Mucosa of descending colon (tissue), 3 donors: ENCODE measurements around the gene CHST8. TPM values are rescaled to one million over a fixed set of nuclear protein-coding genes. Genes with fewer than 3 reads are reported as not detected.

ENCODE experiments used
- ATAC-seq: fragments of 200-7000 bp; cut with Tn5 transposase; one replicate; pipeline ENCODE4 v1.9.1; 2020; ENCODE audit warnings: mild to moderate bottlenecking, moderate library complexity
- DNase-seq, 3 donors: peaks; one replicate each; pipeline ENCODE4 v3.0.0-alpha.2; 2020
- H3K36me3 ChIP-seq: fragments of 200-600 bp; one replicate; pipeline ENCODE4 v1.8.0; 2021; ENCODE audit warnings: low read depth, mild to moderate bottlenecking
- H3K4me1 ChIP-seq: fragments of 200-600 bp; one replicate; pipeline ENCODE4 v1.8.0; 2021; ENCODE audit warnings: low read depth, mild to moderate bottlenecking
- H3K4me3 ChIP-seq: fragments of 200-600 bp; one replicate; pipeline ENCODE4 v1.8.0; 2021; ENCODE audit warnings: mild to moderate bottlenecking
- H3K9me3 ChIP-seq: fragments of 200-600 bp; one replicate; pipeline ENCODE4 v1.8.0; 2021; ENCODE audit warnings: mild to moderate bottlenecking
- intact Hi-C, 2 donors: fragments of 100-400 bp; cut with DNase I in 1 of 2; cut with micrococcal nuclease in 1 of 2; formaldehyde crosslinking; loops; one replicate each; pipeline versions ENCODE4 v1.11.0 to v1.11.1; 2022; cut with DNase I, micrococcal nuclease
- total RNA-seq, 3 donors: library from RNA; stranded (reverse); fragmentation: NEBNext Ultra II Directional in 2 of 3; extraction: Animal tissue kit (Norgen Biotek cat#: 25700) in 2 of 3; gene quantifications; one replicate each; pipeline versions ENCODE4 v1.2.1 to v1.2.4, GENCODE V29; 2021 to 2023
- TF ChIP-seq, protein P1 (sequence below): fragments of 200-600 bp; IDR thresholded peaks from one replicate; pipeline ENCODE4 v1.8.0; 2022; ENCODE audit warnings: antibody characterized with exemption, mild to moderate bottlenecking
- donor health status: DM: no; HTN: no; CAD: no; lungs with moderate emphysema.
- donor health status: DM: no; HTN: no; CAD: no.
- donor health status: DM: no; HTN: yes; CAD: no.

Gene CHST8
- total RNA-seq, 3 donors from 2014 or later: 0.31 TPM; not detected in 2

DNA sequence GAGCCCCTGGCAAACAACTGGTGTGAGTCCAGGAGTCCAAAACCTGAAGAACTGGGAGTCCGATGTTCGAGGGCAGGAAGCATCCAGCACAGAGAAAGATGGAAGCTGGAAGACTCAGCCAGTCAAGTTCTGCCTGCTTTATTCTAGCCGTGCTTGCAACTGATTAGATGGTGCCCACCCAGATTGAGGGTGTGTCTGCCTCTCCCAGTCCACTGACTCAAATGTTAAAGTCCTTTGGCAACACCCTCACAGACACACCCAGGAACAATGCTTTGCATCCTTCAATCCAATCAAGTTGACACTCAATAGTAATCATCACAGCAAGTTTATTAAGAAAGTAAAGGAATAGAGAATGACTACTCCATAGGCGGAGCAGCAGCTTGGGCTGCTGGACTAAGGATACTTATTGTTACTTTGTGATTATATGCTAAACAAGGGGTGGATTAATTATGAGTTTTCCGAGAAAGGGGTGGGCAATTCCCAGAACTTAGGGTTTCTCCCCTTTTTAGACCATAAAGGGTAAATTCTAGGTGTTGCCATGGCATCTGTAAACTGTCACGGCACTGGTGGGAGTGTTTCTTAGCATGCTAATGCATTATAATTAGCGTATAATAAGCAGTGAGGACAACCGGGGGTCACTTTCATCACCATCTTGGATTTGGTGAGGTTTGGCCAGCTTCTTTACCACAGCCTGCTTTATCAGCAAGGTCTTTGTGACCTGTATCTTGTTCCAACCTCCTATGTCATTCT is 109.3 kb downstream of the CHST8 start:
- intact Hi-C loops: no loop called here
- no peak for ATAC-seq
- no peak for DNase-seq

DNA sequence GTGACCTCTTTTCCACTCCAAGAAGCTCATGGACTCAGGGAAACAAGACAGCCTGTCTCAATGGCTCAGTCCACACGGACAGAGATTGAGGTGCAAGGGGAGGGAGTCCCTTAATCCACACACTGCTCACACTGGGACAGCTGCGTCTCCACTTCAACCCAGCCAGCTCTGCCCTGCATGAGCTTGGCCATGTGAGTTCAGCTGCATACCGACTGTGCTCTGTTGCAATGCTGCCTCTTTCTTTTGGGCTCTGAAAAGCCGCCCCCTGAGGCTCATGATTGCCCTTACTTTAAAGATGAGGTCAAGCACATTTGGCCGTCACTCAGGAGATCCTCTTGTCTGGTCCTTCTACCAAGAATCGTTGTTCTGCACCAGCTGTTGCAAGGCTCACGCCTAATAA is 110.1 kb downstream of the CHST8 start:
- no peaks in the 10 kb centered on the region for H3K9me3 ChIP-seq
- no peak for ATAC-seq
- TF ChIP-seq, protein P1, sequence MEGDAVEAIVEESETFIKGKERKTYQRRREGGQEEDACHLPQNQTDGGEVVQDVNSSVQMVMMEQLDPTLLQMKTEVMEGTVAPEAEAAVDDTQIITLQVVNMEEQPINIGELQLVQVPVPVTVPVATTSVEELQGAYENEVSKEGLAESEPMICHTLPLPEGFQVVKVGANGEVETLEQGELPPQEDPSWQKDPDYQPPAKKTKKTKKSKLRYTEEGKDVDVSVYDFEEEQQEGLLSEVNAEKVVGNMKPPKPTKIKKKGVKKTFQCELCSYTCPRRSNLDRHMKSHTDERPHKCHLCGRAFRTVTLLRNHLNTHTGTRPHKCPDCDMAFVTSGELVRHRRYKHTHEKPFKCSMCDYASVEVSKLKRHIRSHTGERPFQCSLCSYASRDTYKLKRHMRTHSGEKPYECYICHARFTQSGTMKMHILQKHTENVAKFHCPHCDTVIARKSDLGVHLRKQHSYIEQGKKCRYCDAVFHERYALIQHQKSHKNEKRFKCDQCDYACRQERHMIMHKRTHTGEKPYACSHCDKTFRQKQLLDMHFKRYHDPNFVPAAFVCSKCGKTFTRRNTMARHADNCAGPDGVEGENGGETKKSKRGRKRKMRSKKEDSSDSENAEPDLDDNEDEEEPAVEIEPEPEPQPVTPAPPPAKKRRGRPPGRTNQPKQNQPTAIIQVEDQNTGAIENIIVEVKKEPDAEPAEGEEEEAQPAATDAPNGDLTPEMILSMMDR: no peak
- no peak overlapping the region for H3K4me3 ChIP-seq
- DNase-seq: no peak
- intact Hi-C loops: no loop called here
- H3K4me1 ChIP-seq: no peaks in the 10 kb centered on the region
- no peaks in the 10 kb centered on the region for H3K36me3 ChIP-seq

More for the DNA sequence above, 109.3 kb downstream of the CHST8 start:
- Histone ChIP-seq H3K4me3 (no peak overlapping the region), H3K9me3 (no peaks in the 10 kb centered on the region), H3K36me3 (no peaks in the 10 kb centered on the region), H3K4me1 (no peaks in the 10 kb centered on the region)
- TF ChIP-seq, protein P1: no peak

DNA sequence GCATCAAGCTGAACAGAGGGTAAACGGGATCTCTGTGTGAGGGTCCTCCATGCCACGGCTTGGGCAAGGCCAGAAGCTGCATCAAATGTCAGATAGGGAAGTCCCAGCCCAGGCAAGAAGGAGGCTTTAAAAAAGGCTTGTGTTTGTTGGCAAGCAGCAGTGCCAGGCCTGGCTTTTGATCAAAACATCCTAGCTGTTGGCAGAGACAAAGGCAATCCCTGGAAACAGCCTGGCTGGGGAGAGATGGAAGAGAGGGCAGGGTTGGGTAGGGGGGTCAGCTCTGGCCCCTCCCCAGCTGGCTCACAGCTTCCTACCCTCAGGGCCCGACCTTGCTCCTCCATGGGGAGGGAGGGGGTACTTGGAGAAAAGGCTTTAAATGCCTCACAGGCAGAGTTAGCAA is 113.2 kb downstream of the CHST8 start:
- ATAC-seq (no peak), DNase-seq (no peak)
- Histone ChIP-seq H3K4me1 (no peaks in the 10 kb centered on the region), H3K9me3 (no peaks in the 10 kb centered on the region), H3K36me3 (no peaks in the 10 kb centered on the region), H3K4me3 (no peak overlapping the region)
- intact Hi-C loops: loop anchor here in 1 of 2 donors (2.0 kb wide), 1 partner anchor 52 kb away; no protein-coding TSS in a partner anchor
- TF ChIP-seq, protein P1: no peak

DNA sequence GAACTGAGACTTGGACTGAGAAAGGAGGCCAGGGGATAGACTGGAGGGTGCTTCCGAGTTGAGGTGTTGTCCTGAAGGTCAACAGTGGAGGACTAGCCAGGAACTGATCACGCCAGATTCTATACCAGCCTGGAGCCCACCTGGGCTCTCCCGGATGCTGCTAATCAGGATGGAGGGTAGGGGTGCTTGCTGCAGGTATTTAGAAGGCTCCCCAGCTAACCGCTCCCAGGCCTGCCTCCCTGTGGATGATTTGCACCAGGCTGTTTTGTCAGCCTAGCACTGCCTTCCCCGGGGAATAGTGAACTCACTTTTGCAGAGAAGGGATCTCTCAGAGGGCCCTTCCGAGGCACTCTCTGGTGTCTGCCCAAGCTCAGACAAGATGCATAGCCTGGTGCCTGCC is 114.4 kb downstream of the CHST8 start:
- ATAC-seq: no peak
- intact Hi-C loops: no loop called here
- no peaks in the 10 kb centered on the region for H3K9me3 ChIP-seq

DNA sequence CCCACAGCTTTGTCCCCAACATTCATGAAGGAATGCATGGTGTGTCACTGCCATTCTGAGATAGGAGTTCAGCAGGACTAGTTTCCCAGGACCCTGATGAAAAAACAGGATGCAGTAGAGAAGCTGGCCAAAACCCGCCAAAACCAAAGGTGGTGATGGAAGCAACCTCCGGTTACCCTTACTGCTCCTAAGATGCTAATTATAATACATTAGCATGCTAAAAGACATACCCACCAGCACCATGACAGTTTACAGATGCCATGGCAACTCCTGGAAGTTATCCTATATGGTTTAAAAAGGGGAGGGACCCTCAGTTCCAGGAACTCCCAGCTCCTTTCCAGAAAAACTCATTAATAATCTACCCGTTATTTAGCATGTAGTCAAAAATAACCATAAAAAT is 115.0 kb downstream of the CHST8 start:
- TF ChIP-seq, protein P1: no peak
- no peaks in the 10 kb centered on the region for H3K9me3 ChIP-seq
- intact Hi-C loops: no loop called here
- H3K4me1 ChIP-seq: no peaks in the 10 kb centered on the region
- DNase-seq (no peak), ATAC-seq (no peak)
- H3K4me3 ChIP-seq: no peak overlapping the region
- no peaks in the 10 kb centered on the region for H3K36me3 ChIP-seq

More for the DNA sequence above, 114.4 kb downstream of the CHST8 start:
- no peak for DNase-seq
- Histone ChIP-seq H3K4me1 (no peaks in the 10 kb centered on the region), H3K4me3 (no peak overlapping the region), H3K36me3 (no peaks in the 10 kb centered on the region)
- TF ChIP-seq, protein P1: no peak
